ENCODE results near the gene MED20.
A peak's percentile ranks its signal among the peaks of the same experiment; 100 is the strongest.

MED20 gene

DNA sequence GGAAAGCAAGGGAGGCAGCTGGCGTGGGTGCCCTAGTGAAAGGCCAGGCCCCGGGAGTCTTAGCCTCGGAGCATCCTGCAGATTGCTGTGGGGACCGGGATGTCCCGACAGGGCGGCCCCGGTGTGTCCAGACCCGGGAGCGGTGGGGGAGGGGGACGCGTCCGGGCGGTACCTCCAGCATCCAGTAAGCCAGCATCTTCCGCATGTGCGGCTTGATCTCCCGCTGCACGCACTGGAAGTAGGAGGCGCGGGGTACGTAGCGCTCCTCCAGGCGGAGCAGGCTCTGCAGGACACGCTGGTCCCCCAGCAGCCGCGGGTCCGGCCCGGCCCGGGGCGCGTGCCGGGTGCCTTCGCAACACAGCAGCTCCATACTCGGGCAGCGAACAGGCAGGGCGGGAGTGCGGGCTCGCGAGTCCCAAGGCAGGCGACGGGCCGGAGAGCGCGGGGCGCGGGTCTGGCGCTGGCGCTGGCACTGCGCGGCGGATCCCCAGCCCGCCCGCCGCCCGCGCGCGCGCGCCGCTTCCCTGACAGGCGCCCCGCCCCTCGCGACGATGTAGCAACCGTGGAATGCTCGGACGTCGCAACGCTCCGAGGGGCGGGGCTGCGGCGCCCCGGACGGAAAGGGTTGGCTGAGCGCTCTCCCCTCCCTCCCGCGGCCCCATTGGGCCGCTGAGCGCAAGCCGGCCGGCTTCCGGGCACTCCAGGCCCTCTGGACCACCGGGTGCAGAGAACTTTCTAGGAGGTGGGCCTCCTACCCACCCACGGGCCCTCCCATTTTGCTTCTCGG lies 20.5 kb upstream of the MED20 start, which contains the start of gene CCND3:
CCND3 (minus strand) TSS at position 529 of the 787 bp plus-strand sequence; CDS start at position 370, 159 bp downstream.
- DNase-seq (ENCODE audit: low spot score), result peak; percentile 93

DNA sequence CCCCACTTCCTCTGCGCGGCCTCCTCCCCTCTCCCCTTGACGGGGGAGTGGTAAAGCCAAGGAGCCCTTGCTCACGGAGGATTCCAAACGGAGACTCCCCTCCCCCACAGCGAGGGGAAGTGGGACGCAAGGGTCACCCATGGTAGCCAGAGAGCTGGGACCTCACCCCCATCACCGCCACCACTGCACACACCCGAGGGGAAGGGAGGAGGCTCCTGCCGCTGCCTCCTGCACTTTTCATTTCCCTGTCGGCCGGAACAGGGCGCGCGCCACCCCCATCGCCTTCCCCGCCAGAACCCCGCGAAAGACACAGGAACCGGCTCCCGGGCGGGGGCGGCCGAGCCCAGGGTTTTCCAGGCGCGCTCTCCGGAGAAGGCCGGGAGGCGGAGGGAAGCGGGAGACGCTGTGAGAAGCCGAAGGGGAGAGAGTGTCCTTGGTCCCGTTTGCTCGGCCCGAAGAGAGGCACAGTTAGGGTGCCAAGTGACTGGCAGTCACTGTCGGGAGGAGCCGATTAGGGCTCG lies 19.9 kb upstream of the MED20 start:
- peak; percentile 55 for DNase-seq (ENCODE audit: low spot score)

DNA sequence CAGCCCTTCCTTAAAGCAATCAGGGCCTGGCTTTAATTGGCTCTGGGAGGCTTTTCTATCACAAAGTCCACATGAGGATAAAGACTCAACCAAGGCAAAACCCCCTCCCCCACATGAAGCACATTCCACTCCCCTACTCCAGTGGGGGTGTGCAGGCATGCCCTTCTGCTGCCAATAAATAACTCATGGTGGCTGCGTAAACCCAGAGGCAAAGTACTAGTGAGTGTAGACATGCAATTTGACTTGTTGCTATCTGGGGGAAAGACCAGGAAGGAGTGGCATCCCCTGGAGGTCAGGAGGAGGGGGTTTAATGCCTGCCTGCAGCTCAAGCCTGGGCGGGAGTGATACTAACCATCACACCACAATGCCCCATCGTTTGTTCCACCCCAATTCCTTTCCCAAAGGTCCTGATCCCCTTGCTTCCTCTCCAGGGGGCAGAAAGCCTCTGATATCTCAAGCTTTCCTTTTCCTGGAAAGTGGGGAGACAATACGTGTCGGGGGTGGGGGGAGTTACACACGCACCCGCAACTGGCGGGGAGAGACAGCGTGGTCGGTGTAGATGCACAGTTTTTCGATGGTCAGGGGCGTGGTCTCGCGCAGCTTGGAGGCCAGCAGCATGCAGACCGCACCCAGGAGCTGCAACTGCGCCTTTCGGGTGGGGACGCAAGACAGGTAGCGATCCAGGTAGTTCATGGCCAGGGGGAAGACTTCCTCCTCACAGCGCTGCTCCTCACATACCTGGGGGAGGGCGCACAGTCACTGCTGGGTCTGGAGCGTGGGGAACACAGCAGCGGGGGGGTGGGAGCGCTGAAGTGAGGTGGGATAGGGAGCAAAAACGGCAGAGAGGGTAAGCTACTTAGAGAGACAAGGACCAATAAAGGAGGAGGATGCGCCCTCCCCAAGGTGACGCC lies 19.2 kb upstream of the MED20 start:
- DNase-seq (ENCODE audit: low spot score), result no peak

DNA sequence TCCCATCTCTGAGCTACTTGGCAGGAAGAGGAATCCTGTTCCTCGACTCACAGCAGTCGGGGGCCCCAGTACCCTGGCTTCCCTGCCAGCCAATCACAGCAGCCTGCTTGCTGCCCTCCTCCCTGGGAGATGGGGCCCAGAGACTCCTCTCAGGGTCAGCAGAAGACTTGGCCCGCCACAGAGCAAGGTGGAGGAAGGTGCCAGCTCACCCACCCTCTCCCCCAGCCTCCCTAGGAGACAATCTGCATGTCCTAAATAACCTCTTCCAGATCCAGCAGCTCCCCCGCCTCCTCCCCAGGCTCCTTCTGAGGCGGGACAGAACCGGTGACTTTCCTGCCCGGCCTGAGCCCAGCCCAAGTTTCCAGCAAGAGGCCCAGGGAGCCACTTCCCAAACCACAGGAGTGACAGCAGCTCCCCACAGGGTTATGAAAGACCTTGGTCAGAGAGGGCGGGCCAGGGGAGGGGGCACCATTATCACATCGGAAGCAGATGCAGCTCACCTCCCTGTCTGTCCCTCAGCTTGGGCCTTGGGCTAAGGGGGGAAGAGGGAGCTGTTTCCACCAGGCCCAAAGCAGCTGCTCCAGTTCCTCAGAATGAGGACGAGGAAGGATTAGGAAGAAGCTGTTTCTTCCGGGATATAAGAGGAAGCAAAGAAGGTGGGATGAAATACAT lies 18.4 kb upstream of the MED20 start:
- DNase-seq (ENCODE audit: low spot score), result no peak

DNA sequence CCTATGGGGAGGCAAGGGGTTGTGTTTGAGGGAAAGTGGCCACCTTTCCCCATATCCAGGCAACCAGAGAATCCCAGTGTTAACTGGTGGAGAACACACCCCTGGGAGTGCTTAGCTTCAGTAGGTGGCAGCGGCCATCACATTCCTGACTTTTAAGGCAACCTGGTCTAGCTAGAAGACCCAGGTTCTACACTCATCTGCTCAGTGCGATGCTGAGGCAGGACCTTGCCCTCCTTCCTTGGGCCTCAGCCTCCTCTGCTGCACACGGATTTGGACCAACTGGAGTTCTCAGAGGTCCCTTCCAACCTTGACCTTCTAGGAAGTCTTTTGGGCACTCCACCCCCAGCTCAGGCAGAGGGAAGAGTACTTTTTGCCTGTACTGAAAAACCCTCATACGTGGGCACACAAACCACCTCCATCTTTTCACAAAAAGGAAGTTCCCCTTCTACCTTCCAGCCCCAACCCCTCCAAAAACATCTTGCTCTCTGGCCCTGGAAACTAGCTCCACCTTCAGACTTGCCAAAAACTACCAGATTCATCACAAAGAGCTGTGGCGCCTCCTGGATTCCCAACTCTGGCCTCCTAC lies 17.7 kb upstream of the MED20 start:
- DNase-seq (ENCODE audit: low spot score), result peak; percentile 34

DNA sequence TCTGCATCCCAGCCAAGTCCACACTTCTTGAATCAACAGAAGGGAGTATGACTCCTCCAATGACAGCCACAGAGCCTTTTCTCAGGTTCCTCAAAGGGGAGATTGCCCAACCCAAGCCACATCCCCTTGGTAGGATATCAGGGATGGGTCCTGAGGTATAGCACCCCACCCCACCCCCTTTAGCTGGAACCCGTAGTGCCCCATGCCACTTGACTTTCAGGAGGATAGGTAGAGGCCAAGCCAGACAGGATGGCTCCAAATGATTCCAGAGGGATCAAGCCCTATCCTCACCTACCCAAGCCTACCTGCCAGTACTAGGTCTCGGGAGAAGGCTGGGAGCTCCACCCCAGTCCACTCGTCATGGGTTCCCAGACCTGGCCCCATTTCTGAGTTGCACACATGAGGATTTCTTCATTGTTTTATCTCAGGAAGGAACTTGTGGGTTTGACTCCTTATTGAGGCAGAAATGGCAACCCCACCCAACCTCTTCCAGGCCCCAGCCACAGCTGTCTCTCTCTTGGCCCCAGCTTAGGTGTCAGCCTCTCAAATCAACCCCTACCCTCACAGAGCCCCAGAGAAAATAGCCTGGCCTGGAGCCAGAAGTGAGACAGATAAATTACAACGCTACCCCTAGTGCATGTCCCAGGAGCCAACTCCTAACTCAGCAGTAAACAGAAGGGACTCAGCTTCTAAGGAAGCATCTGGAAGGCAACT lies 17.1 kb upstream of the MED20 start:
- DNase-seq (ENCODE audit: low spot score), result no peak

DNA sequence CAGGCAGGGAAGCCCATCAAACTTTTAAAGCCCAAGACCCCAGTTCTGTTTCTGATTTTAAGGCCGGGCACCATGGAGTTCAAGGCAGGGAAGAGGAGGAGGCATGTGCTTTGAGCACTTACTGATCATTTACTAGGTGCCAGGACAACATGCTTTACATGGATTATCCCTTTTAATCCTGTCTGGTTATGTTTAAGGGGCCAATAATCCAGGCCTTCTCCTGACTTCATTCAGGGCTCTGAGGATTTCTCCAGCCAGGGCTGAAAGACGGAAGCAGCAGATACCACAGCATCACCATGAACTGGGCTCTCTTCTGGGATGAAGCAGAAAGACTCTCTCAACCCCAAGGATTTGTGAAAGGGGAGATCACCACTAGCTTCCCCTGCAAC lies 16.5 kb upstream of the MED20 start:
- no peak for DNase-seq (ENCODE audit: low spot score)

DNA sequence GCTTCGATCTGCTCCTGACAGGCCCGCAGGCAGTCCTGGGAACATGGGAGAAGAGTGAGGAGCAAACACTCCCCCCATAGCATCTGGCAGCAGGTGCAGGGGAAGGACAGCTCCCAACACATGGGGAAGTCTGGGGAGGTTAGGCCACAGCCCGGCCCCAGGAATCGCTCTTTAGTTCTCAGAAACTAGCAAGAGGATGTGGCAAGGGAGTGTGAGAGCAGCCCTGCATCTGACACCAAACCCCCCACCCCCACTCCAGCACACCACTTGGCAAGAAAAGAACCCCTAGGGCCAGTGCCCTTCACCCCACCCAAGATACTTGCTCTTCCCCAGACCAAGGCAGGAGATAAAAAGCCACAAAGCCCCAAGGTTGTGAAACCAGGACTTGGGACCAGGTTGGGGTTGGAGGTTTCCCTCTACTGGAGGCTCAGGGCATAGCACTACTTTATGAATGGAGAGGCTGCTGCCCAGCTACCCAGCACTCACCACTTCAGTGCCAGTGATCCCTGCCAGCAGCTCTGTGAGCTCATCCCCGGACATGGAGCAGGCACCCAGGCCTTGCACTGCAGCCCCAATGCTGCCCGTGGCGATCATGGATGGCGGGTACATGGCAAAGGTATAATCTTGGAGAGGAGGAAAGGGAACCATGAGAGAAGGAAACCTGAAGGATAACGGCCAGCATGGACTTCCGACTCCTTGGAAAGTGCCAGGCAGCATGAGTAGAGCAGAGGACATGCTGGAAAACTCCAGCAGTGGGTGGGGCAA lies 15.3 kb upstream of the MED20 start:
- peak; percentile 90 for DNase-seq (ENCODE audit: low spot score)

DNA sequence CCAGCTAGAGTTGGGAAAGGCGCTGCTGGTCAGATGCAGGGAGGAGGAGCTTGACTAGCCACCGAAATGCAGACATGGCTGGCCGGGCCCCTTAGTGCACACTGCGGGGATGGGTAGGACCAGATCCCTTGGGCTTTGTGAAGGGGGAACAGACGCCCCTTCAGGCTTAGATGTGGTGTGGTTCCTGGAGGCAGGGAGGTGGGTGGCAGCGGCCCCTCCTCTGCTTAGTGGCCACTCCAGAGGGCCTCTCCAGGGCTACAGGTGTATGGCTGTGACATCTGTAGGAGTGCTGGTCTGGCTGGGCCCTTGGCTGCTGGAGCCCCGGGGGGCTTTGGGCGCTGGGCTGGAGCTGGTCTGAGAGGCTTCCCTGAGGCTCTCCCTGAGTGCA lies 14.7 kb upstream of the MED20 start:
- DNase-seq (ENCODE audit: low spot score), result no peak

DNA sequence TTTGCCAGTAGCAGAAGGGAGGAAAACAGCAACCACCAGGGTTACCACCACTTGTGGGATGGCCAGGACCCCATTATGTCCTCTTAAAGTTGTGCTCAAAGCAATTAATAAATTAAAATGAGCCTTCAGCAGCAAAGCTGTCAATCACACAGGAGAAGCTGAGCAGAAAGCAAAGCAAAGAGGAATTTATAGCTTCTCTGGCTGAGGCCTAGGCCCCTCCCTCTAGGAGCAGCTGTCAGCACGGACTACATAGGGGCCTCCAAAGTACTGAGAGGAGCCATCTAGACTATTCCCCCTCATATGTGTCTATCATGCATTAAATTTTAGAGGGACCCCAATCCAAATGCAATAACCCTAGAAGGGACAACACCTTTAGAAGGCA lies 14.2 kb upstream of the MED20 start:
- no peak for DNase-seq (ENCODE audit: low spot score)

DNA sequence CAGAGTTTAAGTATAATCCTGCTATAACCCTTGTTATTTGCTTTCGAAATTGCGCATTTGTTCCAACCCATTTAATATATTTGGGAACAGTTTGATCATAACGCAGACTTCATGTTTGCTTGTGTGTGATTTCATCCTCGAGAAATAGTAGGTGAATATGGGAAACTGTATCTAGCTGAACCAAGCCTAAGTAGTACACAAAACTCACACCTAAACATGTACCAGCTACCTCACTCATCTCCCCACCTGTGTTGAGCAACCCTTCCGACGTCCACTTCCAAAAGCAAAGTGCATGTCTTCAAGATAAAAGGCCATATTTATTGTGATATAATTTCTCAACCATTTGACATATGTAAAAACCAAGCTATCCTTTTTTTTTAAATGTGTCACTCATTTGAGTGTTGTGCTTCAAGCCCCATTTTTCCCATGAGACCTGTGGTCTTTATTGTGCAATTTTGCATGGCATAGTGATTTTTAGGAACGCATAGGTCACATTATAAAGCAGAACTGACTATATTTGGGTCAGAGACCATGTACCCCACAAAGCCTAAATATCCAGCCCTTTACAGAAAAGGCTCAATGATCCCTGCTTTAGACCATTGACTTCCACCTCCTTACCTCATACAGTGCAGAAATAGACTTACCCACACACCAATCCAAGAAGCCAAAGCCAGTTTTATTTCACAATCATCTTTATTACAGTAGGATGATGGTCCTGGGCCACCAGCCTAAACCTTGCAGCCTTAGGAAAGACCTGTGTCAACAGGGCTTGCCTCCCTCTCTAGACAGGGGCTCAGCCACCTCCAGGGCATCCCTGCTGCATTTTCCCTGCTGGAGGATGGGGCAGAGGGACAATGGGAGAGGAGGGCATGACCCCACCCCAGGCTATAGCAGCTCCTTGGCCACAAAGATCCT lies 13.6 kb upstream of the MED20 start:
- no peak for DNase-seq (ENCODE audit: low spot score)

DNA sequence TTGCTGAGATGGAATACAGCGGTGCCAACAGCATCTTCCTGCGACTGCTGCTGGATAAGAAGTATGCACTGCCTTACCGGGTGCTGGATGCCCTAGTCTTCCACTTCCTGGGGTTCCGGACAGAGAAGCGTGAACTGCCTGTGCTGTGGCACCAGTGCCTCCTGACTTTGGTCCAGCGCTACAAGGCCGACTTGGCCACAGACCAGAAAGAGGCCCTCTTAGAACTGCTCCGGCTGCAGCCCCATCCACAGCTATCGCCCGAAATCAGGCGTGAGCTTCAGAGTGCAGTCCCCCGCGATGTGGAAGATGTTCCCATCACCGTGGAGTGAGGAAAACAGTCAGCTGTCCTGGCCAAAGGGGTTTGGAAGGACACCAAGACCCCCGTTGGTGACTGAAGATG lies 11.4 kb upstream of the MED20 start:
- DNase-seq (ENCODE audit: low spot score), result no peak

DNA sequence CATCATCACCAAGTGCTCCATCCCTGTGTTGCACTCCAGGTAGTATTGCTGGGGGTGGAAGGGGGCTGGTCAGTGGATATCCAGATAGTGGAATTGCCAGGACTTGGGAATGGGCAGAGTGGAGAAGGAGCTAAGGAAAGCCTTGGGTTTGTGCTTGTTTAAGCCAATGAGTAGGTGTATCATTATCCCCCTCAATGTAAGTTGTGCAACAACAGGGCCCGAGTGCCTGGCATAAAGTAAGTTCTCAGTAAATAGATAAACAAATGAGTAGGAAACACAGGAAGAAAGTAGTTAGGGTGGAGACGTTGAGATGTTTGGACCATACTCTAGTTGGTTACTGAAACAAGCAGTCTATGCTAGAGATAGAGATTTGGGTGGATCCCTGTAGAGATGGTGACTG lies 10.9 kb upstream of the MED20 start:
- no peak for DNase-seq (ENCODE audit: low spot score)

DNA sequence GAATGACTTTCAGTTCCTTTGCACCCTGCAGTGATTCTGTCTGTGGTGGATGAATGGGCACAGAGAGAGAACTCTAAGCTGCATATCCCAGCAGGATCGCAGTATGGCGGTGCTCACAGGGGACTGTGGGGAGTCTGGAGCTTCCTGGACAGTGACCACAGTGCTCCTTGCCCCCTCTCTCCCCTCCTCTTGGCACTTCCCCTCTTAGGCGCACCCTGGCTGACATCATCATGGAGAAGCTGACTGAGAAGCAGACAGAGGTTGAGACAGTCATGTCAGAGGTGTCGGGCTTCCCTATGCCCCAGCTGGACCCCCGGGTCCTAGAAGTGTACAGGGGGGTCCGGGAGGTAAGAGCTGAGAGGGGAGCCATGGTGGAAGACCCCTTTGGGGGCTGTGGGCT lies 9.0 kb upstream of the MED20 start:
- no peak for DNase-seq (ENCODE audit: low spot score)

DNA sequence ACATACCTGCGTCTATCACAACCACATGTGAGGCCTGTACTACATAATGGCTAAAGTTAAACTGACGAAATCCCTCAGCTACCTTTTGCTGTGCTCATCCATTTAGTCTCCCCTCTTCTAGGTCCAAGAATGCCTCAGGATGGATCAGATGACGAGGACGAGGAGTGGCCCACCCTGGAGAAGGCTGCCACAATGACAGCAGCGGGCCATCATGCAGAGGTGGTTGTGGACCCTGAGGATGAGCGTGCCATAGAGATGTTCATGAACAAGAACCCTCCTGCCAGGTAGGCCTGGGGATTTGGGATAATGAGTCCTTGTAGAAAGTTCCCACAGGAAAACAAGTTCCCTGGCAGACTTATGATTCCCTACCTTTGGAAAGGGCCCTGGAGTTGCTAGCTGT lies 6.3 kb upstream of the MED20 start:
- DNase-seq (ENCODE audit: low spot score), result no peak

DNA sequence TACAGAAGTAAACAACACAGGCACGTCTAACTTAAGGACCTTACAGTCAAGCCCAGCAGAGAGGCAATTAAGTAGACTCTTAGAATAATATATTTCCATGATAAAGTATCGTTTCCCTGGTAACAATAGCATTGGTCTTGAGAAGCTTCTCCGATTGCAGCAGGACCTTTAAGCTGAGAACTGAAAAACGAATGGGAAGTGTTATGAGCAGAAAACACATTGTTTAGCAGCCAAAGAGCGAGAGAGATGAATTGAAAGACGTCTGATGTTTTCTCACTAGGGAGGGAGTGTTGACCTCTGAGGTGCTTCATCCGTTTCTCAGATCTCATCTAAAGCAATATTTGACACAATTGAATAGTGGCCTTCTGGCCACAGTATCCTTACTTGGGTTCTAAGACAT lies 1.2 kb upstream of the MED20 start:
- no peak for DNase-seq (ENCODE audit: low spot score)

DNA sequence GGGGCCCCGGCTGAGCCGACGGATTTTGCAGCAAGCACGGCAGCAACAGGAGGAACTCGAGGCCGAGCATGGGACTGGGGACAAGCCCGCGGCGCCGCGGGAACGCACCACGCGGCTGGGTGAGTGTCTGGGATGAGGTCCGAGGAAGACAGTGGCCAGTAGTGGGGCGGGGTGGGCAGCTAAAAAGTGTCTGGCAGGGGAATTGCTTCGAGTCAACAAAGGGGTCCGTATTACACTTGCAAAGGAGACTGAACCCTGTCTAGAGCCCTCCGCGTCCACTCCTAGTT lies 716 bp upstream of the MED20 start:
- no peak for DNase-seq (ENCODE audit: low spot score)

DNA sequence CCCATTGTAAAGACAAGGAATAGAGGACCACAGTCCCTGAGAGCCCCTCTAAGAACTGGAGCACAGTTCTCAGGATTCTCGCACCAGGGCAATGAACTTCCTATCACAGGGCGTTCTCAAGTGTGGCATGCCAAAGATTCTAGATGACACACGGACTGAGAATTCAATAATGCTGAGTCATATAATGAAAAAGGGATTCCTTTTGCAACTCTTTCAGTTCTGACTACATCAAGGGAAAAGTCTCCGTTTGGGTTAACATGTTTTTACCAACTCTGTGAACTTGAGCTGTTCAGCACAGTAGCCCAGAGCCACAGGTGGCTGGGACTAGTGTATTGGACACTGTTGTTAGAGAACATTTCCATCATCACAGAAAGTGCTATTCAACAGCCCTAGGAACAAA lies 3.4 kb downstream of the MED20 start:
- DNase-seq (ENCODE audit: low spot score), result no peak

DNA sequence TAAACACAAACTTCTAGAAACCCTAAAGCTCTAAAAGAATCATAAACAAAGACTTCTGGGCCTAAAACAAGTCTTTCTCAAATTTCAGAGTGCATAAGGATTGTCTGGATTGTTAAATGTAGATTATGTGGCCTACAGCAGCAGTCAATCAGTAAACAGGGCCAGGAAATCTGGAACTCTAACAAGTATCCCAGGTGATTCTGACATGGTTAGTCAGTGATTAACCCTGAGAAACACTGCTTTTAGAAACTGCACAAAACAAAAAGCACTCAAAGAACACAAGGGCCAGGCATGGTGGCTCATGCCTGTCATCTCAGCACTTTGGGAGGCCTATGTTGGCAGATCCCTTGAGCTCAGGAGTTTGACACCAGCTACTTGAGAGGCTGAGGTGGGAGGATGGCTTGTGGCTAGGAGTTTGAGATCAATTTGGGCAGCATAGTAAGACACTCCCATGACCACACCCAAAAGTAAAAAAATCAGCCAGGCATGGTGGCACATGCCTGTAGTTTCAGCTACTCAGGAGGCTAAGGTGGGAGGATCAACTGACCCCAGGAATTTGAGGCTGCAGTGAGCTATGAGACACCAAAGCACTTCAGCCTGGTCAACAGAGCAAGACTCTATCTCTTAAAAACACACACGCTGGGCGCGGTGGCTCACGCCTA lies 5.9 kb downstream of the MED20 start:
- DNase-seq (ENCODE audit: low spot score), result no peak

Data from putamen (tissue), 1 donor.